ENCODE results near the gene UACA.

GRCh38 chr15:70627322-70627721 lies 136.0 kb downstream of the UACA start:
- TF ChIP-seq POLR2A (IDR thresholded peaks at IDR 0.05; ENCODE audit: low read depth, low read length) = no peak
- TF ChIP-seq TAF1 (IDR thresholded peaks at IDR 0.05; ENCODE audit: borderline replicate concordance, low read depth, low read length) = no peak
